ENCODE results near the gene SPATA46.
A peak's percentile ranks its signal among the peaks of the same experiment; 100 is the strongest.

The SPATA46 gene

GRCh38 chr1:162406811-162407210 is 30.2 kb upstream of the SPATA46 start:
- Histone ChIP-seq H3K79me2 (ENCODE audit: control insufficient read depth, insufficient read depth, low read length) (no peaks in the 10 kb centered on the region), H3K4me1 (ENCODE audit: control insufficient read depth, low read depth, low read length) (peaks cover under 1% of the 10 kb centered on the region), H2BK120ac (ENCODE audit: low read depth, low read length) (no peak overlapping the region), H3K27me3 (ENCODE audit: insufficient read depth, low read length, poor library complexity) (no peaks in the 10 kb centered on the region), H3K23ac (ENCODE audit: low read length) (no peak overlapping the region), H4K8ac (ENCODE audit: low read depth, low read length) (no peak overlapping the region), H2BK5ac (ENCODE audit: low read length) (no peak overlapping the region), H3K27ac (ENCODE audit: low read depth, low read length) (no peak overlapping the region), H3K56ac (ENCODE audit: low read length) (no peak overlapping the region), H3K4me3 (ENCODE audit: low read length) (no peak overlapping the region), H2BK15ac (replicated peaks; ENCODE audit: low read depth) (no peak overlapping the region), H3K4ac (ENCODE audit: low read depth, low read length) (no peak overlapping the region), H3K9ac (ENCODE audit: low read length) (no peak overlapping the region), H4K5ac (ENCODE audit: low read length) (no peak overlapping the region), H2AK5ac (ENCODE audit: low read length) (no peak overlapping the region), H3K4me2 (ENCODE audit: low read length) (no peak overlapping the region), H3K36me3 (ENCODE audit: control insufficient read depth, insufficient read depth, low read length) (no peaks in the 10 kb centered on the region), H3K79me1 (ENCODE audit: low read length) (no peaks in the 10 kb centered on the region), H3K18ac (ENCODE audit: low read length) (no peak overlapping the region)
- WGBS (ENCODE audit: extremely low coverage, insufficient coverage, low lambda C conversion rate), result no CpG with 5 or more reads among the region's 2 CpGs
- no peak for DNase-seq

- Histone ChIP-seq H3K56ac (ENCODE audit: low read length) (no peak overlapping the region), H3K23ac (ENCODE audit: low read length) (no peak overlapping the region), H3K4me3 (ENCODE audit: low read length) (no peak overlapping the region), H4K5ac (ENCODE audit: low read length) (no peak overlapping the region), H2BK5ac (ENCODE audit: low read length) (no peak overlapping the region), H3K9ac (ENCODE audit: low read length) (no peak overlapping the region), H2BK15ac (replicated peaks; ENCODE audit: low read depth) (no peak overlapping the region), H3K36me3 (ENCODE audit: control insufficient read depth, insufficient read depth, low read length) (no peaks in the 10 kb centered on the region), H3K4me2 (ENCODE audit: low read length) (no peak overlapping the region), H2BK120ac (ENCODE audit: low read depth, low read length) (no peak overlapping the region), H3K27ac (ENCODE audit: low read depth, low read length) (no peak overlapping the region), H3K4me1 (ENCODE audit: control insufficient read depth, low read depth, low read length) (no peaks in the 10 kb centered on the region), H3K79me1 (ENCODE audit: low read length) (no peaks in the 10 kb centered on the region), H3K4ac (ENCODE audit: low read depth, low read length) (no peak overlapping the region), H3K27me3 (ENCODE audit: insufficient read depth, low read length, poor library complexity) (no peaks in the 10 kb centered on the region), H3K79me2 (ENCODE audit: control insufficient read depth, insufficient read depth, low read length) (no peaks in the 10 kb centered on the region), H3K18ac (ENCODE audit: low read length) (no peak overlapping the region), H4K8ac (ENCODE audit: low read depth, low read length) (peak overlapping the region; percentile 28), H2AK5ac (ENCODE audit: low read length) (no peak overlapping the region)
- no CpG with 5 or more reads among the region's 5 CpGs for WGBS (ENCODE audit: extremely low coverage, insufficient coverage, low lambda C conversion rate)
- DNase-seq, result no peak
Observed at GRCh38 chr1:162405800-162406199, 29.1 kb upstream of the SPATA46 start.

GRCh38 chr1:162404550-162405160 is 28.0 kb upstream of the SPATA46 start:
- Histone ChIP-seq H3K36me3 (ENCODE audit: control insufficient read depth, insufficient read depth, low read length) (no peaks in the 10 kb centered on the region), H3K27ac (ENCODE audit: low read depth, low read length) (no peak overlapping the region), H3K4ac (ENCODE audit: low read depth, low read length) (no peak overlapping the region), H3K79me2 (ENCODE audit: control insufficient read depth, insufficient read depth, low read length) (no peaks in the 10 kb centered on the region), H3K18ac (ENCODE audit: low read length) (no peak overlapping the region), H3K56ac (ENCODE audit: low read length) (no peak overlapping the region), H3K4me3 (ENCODE audit: low read length) (no peak overlapping the region), H3K4me1 (ENCODE audit: control insufficient read depth, low read depth, low read length) (no peaks in the 10 kb centered on the region), H3K4me2 (ENCODE audit: low read length) (no peak overlapping the region), H2AK5ac (ENCODE audit: low read length) (no peak overlapping the region), H3K79me1 (ENCODE audit: low read length) (no peaks in the 10 kb centered on the region), H4K5ac (ENCODE audit: low read length) (no peak overlapping the region), H3K9ac (ENCODE audit: low read length) (no peak overlapping the region), H3K27me3 (ENCODE audit: insufficient read depth, low read length, poor library complexity) (no peaks in the 10 kb centered on the region), H3K23ac (ENCODE audit: low read length) (no peak overlapping the region), H4K8ac (ENCODE audit: low read depth, low read length) (no peak overlapping the region), H2BK15ac (replicated peaks; ENCODE audit: low read depth) (no peak overlapping the region), H2BK120ac (ENCODE audit: low read depth, low read length) (no peak overlapping the region), H2BK5ac (ENCODE audit: low read length) (no peak overlapping the region)
- WGBS (ENCODE audit: extremely low coverage, insufficient coverage, low lambda C conversion rate), result no CpG with 5 or more reads among the region's 5 CpGs
- no peak for DNase-seq

DNA sequence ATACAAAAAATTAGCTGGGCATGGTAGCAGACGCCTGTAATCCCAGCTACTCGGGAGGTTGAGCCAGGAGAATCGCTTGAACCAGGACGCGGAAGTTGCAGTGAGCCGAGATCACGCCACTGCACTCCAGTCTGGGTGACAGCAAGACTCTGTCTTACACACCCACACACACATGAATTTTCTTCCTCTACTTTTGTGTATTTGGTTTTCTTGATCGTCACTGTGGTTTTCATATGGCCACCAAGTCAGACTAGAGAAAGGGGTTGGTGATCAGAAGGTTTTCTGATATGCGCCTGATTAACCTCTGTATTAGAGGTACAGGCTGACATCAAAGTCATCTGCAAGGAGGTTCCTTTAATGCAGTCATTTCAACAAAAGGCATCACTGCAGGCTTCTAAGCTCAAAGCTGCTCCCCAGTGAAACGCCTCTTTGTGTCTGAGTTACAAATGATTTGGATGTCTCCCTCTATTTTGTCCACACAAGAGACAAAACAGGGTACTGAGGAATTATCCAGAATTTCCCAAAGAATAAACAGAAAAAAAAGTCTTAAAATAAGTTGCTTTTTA is 24.2 kb upstream of the SPATA46 start:
- Histone ChIP-seq H3K23ac (ENCODE audit: low read length) (no peak overlapping the region), H3K4me3 (ENCODE audit: low read length) (no peak overlapping the region), H2BK5ac (ENCODE audit: low read length) (no peak overlapping the region), H3K4me2 (ENCODE audit: low read length) (no peak overlapping the region), H3K56ac (ENCODE audit: low read length) (no peak overlapping the region), H2AK5ac (ENCODE audit: low read length) (no peak overlapping the region), H2BK15ac (replicated peaks; ENCODE audit: low read depth) (no peak overlapping the region), H3K79me1 (ENCODE audit: low read length) (no peaks in the 10 kb centered on the region), H3K4me1 (ENCODE audit: control insufficient read depth, low read depth, low read length) (peaks cover 11% of the 10 kb centered on the region), H3K27me3 (ENCODE audit: insufficient read depth, low read length, poor library complexity) (no peaks in the 10 kb centered on the region), H4K8ac (ENCODE audit: low read depth, low read length) (no peak overlapping the region), H3K27ac (ENCODE audit: low read depth, low read length) (no peak overlapping the region), H4K5ac (ENCODE audit: low read length) (no peak overlapping the region), H3K36me3 (ENCODE audit: control insufficient read depth, insufficient read depth, low read length) (no peaks in the 10 kb centered on the region), H3K9ac (ENCODE audit: low read length) (no peak overlapping the region), H2BK120ac (ENCODE audit: low read depth, low read length) (no peak overlapping the region), H3K79me2 (ENCODE audit: control insufficient read depth, insufficient read depth, low read length) (no peaks in the 10 kb centered on the region), H3K18ac (ENCODE audit: low read length) (no peak overlapping the region), H3K4ac (ENCODE audit: low read depth, low read length) (no peak overlapping the region)
- whole genome bisulfite sequencing (ENCODE audit: extremely low coverage, insufficient coverage, low lambda C conversion rate), result no CpG with 5 or more reads among the region's 10 CpGs
- no peak for DNase-seq

- Histone ChIP-seq H3K36me3 (ENCODE audit: control insufficient read depth, insufficient read depth, low read length) (no peaks in the 10 kb centered on the region), H3K4me1 (ENCODE audit: control insufficient read depth, low read depth, low read length) (peaks cover 11% of the 10 kb centered on the region), H2BK120ac (ENCODE audit: low read depth, low read length) (no peak overlapping the region), H4K5ac (ENCODE audit: low read length) (no peak overlapping the region), H3K56ac (ENCODE audit: low read length) (no peak overlapping the region), H4K8ac (ENCODE audit: low read depth, low read length) (no peak overlapping the region), H2AK5ac (ENCODE audit: low read length) (no peak overlapping the region), H3K4me2 (ENCODE audit: low read length) (no peak overlapping the region), H3K23ac (ENCODE audit: low read length) (no peak overlapping the region), H3K4me3 (ENCODE audit: low read length) (no peak overlapping the region), H3K79me1 (ENCODE audit: low read length) (no peaks in the 10 kb centered on the region), H3K27me3 (ENCODE audit: insufficient read depth, low read length, poor library complexity) (no peaks in the 10 kb centered on the region), H2BK5ac (ENCODE audit: low read length) (no peak overlapping the region), H3K9ac (ENCODE audit: low read length) (no peak overlapping the region), H3K4ac (ENCODE audit: low read depth, low read length) (no peak overlapping the region), H2BK15ac (replicated peaks; ENCODE audit: low read depth) (no peak overlapping the region), H3K18ac (ENCODE audit: low read length) (no peak overlapping the region), H3K79me2 (ENCODE audit: control insufficient read depth, insufficient read depth, low read length) (no peaks in the 10 kb centered on the region), H3K27ac (ENCODE audit: low read depth, low read length) (no peak overlapping the region)
- no CpG with 5 or more reads among the region's 8 CpGs for WGBS (ENCODE audit: extremely low coverage, insufficient coverage, low lambda C conversion rate)
- DNase-seq, result no peak
Observed at GRCh38 chr1:162398999-162399580, 22.4 kb upstream of the SPATA46 start.

Data from mesendoderm (in vitro differentiated cells).